ENCODE results near the gene ANXA1.

Gene ANXA1

GRCh38 chr9:73210886-73211666 is 59.4 kb downstream of the ANXA1 start:
- no peak for TF ChIP-seq CTCF (IDR thresholded peaks at IDR 0.05; ENCODE audit: low read depth, low read length)
- no peak for DNase-seq (ENCODE audit: extremely low read depth, low read depth)

- no peak for TF ChIP-seq CTCF (IDR thresholded peaks at IDR 0.05; ENCODE audit: low read depth, low read length)
- no peak for DNase-seq (ENCODE audit: extremely low read depth, low read depth)
Observed at GRCh38 chr9:73213300-73213699, 61.6 kb downstream of the ANXA1 start.

- no peak for DNase-seq (ENCODE audit: extremely low read depth, low read depth)
Observed at GRCh38 chr9:73215249-73215648, 63.6 kb downstream of the ANXA1 start.

GRCh38 chr9:73216100-73216499 is 64.4 kb downstream of the ANXA1 start:
- TF ChIP-seq CTCF (IDR thresholded peaks at IDR 0.05; ENCODE audit: low read depth, low read length) = no peak
- DNase-seq (ENCODE audit: extremely low read depth, low read depth) = no peak

More at GRCh38 chr9:73215249-73215648, 63.6 kb downstream of the ANXA1 start:
- TF ChIP-seq CTCF (IDR thresholded peaks at IDR 0.05; ENCODE audit: low read depth, low read length) = no peak

All from AG09319 (cell line).